Epithelial cell of proximal tubule (primary cell): ENCODE results near the gene PAQR8. TPM values are rescaled to one million over a fixed set of nuclear protein-coding genes. Genes with fewer than 3 reads are reported as not detected.

Experiments used
- DNase-seq: peaks from one replicate; pipeline ENCODE4 v3.0.0-alpha.2; 2011; ENCODE audit warnings: low read depth
- H3K4me3 ChIP-seq: 2 replicates; pipeline ENCODE4 v1.5.1; 2011; ENCODE audit warnings: low read depth, mild to moderate bottlenecking, low read length
- CTCF ChIP-seq: conservative IDR thresholded peaks from 2 replicates; pipeline ENCODE4 v1.5.1; 2012; ENCODE audit warnings: low read depth, mild to moderate bottlenecking, low read length
- total RNA-seq: library from RNA; depleted of rRNA; stranded (reverse); fragments of >200 nt; gene quantifications from 2 replicates; pipeline ENCODE4 v1.2.3, GENCODE V29; 2015

PAQR8 gene
- total RNA-seq, 1 donor from 2014 or later, result 8.2 TPM

GRCh38 chr6:52365317-52365716 is 3.4 kb downstream of the PAQR8 start:
- H3K4me3 ChIP-seq, result no peak overlapping the region
- no peak for DNase-seq
- no peak for TF ChIP-seq CTCF

DNA sequence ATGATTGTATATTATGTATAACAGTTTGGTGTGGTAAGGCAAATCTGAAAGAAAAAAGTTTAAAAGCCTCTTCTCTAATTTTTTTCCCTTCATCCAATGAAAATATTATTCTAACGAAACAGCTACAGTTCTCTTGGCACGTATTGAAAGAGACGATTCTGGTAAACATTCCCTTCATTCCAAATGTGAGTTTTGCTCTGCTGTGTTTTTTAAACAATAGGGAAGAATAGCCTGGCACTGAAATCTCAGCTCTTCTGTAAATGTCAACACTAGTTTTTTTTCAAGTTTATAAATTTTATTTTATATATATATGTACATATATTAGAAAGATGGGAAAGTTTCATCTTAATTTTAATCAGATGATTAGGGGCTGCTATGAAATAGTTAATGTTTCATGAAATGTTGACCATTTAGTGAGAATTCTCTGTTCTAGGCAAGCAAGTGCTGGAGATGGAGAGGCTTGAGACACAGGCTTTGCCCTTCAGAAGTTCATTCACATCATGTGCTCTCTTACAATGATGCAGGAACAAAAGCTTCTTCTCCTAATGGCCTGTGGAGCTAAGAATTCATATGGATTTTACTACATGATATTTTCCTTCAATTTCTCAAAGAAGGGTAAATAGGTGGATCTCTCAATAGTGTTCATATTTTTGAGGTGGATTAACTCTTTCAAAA is 4.1 kb downstream of the PAQR8 start:
- no peak overlapping the region for H3K4me3 ChIP-seq
- no peak for DNase-seq
- TF ChIP-seq CTCF, result no peak

- H3K4me3 ChIP-seq, result no peak overlapping the region
- no peak for DNase-seq
- no peak for TF ChIP-seq CTCF
Observed at GRCh38 chr6:52368002-52368401, 6.1 kb downstream of the PAQR8 start.

GRCh38 chr6:52369234-52369633 is 7.3 kb downstream of the PAQR8 start:
- TF ChIP-seq CTCF, result no peak
- no peak overlapping the region for H3K4me3 ChIP-seq
- DNase-seq, result no peak

- DNase-seq, result no peak
- TF ChIP-seq CTCF, result no peak
- H3K4me3 ChIP-seq, result no peak overlapping the region
Observed at GRCh38 chr6:52371656-52372191, 9.8 kb downstream of the PAQR8 start.

DNA sequence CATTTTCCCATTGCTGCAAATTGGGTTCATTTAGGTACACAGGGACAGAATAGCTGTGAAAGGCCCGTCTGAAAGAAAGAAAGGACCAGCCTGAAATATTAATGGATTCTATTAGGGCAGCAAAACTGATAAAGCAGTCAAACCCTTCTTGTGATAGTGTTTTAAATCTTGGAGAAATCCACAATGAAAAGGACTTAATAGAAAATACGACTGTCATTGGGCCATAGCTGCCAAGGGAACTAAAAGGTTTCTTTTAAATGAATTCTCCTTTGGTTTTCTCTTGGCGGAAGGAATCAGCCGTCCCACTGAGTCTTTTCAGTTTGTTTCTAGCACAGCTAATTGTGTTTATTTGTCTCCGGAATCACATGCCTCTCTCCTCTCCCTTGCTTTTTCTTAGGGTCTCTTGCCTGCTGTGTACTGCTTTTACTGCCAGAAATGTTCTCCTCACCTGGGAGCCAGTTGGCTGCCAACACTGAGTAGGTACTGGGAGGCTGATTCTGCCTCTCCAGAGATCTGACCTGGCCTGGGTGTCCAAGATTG is 11.3 kb downstream of the PAQR8 start:
- TF ChIP-seq CTCF, result no peak
- no peak for DNase-seq
- H3K4me3 ChIP-seq, result no peak overlapping the region

- TF ChIP-seq CTCF, result no peak
- DNase-seq, result no peak
- no peak overlapping the region for H3K4me3 ChIP-seq
Observed at GRCh38 chr6:52374247-52374646, 12.3 kb downstream of the PAQR8 start.
